Putamen (tissue), 1 donor: ENCODE results near the gene GPX7.
"Not testable (repeated sequence)": the region's sequence is repeated elsewhere in the genome, so short reads cannot be mapped to it uniquely, and the experiment has no call there.

Experiments used
- DNase-seq: peaks from one replicate; pipeline ENCODE4 v3.0.0-alpha.2; 2016; ENCODE audit warnings: low spot score

GPX7 gene

GRCh38 chr1:52601991-52602855 is at the start of gene GPX7:
Gene GPX7 (plus strand): TSS chr1:52602371. CDS start chr1:52602410, 39 bp downstream.
- DNase-seq: peak; percentile 36

- DNase-seq: peak; percentile 87
Measured at GRCh38 chr1:52552505-52553361, 49.4 kb upstream of the GPX7 start, which contains the start of gene TUT4. Gene TUT4 (minus strand): TSS chr1:52553092. CDS start chr1:52526280, 26,812 bp downstream.

- peak; percentile 79 for DNase-seq
Measured at GRCh38 chr1:52553362-52554266, 48.6 kb upstream of the GPX7 start.

- no peak for DNase-seq
Measured at GRCh38 chr1:52554267-52554640, 47.9 kb upstream of the GPX7 start.

- DNase-seq: no peak
Measured at GRCh38 chr1:52554756-52555155, 47.4 kb upstream of the GPX7 start.

GRCh38 chr1:52556641-52557360 is 45.4 kb upstream of the GPX7 start:
- DNase-seq: no peak

GRCh38 chr1:52558941-52559340 is 43.2 kb upstream of the GPX7 start:
- no peak for DNase-seq

GRCh38 chr1:52559875-52560274 is 42.3 kb upstream of the GPX7 start:
- no peak for DNase-seq

GRCh38 chr1:52562766-52563165 is 39.4 kb upstream of the GPX7 start:
- no peak for DNase-seq

- DNase-seq: no peak
Measured at GRCh38 chr1:52567943-52568342, 34.2 kb upstream of the GPX7 start.

GRCh38 chr1:52569449-52570210 is 32.5 kb upstream of the GPX7 start:
- DNase-seq: no peak

- no peak for DNase-seq
Measured at GRCh38 chr1:52571783-52572182, 30.4 kb upstream of the GPX7 start.

- no peak for DNase-seq
Measured at GRCh38 chr1:52572387-52572786, 29.8 kb upstream of the GPX7 start.

GRCh38 chr1:52574594-52574993 is 27.6 kb upstream of the GPX7 start:
- DNase-seq: no peak

- no peak for DNase-seq
Measured at GRCh38 chr1:52576074-52576473, 26.1 kb upstream of the GPX7 start.

- DNase-seq: not testable (repeated sequence)
Measured at GRCh38 chr1:52578066-52578465, 24.1 kb upstream of the GPX7 start.

- no peak for DNase-seq
Measured at GRCh38 chr1:52579415-52579814, 22.8 kb upstream of the GPX7 start.

- DNase-seq: no peak
Measured at GRCh38 chr1:52580283-52580682, 21.9 kb upstream of the GPX7 start.

GRCh38 chr1:52582116-52582696 is 20.0 kb upstream of the GPX7 start:
- DNase-seq: no peak

- DNase-seq: no peak
Measured at GRCh38 chr1:52585474-52585873, 16.7 kb upstream of the GPX7 start.
